LNCAP (cell line): ENCODE measurements around the gene STIP1.

Source experiments
- TF ChIP-seq, protein P1 (sequence below): fragments of 450-650 bp; IDR thresholded peaks from 2 replicates; pipeline ENCODE4 v1.5.1; 2017; ENCODE audit warnings: mild to moderate bottlenecking

The STIP1 gene

DNA sequence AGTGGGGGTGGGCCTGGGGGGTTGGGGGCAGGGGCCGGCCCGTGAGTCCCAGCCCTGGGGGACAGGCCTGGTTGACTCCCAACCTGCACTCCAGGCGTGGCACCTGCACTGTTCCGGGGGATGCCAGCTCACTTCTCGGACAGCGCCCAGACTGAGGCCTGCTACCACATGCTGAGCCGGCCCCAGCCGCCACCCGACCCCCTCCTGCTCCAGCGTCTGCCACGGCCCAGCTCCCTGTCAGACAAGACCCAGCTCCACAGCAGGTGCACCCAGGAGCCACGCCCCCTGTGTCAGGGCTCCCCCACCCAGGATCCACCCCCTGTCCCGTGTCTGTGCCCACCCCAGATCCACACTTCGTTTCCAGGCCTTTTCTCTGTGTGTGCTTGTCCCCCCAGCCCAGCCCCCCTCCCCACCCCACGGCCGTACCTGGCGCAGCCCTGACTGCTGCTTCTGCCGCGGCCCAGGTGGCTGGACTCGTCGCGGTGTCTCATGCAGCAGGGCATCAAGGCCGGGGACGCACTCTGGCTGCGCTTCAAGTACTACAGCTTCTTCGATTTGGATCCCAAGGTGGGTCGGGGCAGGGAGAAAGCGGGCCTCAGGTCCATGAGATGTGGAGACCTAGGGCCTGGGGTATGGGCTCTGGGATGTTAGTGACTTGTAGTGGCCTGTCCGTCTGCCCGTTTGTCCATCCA lies 25.4 kb downstream of the STIP1 start:
- TF ChIP-seq, protein P1, sequence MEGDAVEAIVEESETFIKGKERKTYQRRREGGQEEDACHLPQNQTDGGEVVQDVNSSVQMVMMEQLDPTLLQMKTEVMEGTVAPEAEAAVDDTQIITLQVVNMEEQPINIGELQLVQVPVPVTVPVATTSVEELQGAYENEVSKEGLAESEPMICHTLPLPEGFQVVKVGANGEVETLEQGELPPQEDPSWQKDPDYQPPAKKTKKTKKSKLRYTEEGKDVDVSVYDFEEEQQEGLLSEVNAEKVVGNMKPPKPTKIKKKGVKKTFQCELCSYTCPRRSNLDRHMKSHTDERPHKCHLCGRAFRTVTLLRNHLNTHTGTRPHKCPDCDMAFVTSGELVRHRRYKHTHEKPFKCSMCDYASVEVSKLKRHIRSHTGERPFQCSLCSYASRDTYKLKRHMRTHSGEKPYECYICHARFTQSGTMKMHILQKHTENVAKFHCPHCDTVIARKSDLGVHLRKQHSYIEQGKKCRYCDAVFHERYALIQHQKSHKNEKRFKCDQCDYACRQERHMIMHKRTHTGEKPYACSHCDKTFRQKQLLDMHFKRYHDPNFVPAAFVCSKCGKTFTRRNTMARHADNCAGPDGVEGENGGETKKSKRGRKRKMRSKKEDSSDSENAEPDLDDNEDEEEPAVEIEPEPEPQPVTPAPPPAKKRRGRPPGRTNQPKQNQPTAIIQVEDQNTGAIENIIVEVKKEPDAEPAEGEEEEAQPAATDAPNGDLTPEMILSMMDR: no peak

DNA sequence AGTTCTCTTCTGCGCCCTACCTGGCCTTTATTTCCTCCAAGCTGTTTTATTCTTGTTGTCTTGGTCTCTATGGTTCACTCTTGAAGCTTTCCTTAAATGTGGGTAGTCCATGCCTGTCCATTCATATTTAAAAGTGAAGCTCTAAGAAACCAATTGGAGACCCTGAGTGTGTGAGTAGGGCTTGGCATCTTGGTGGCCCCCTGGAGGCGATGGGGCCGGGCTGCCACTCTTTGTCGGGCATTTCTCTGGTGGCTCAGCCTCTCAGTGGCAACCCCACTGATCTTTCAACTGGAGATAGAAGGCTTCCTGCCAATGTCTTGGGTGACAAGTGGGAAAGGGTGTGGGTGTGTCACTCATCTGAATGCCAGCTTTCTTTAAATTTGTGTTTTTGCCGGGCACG lies 30.9 kb downstream of the STIP1 start:
- TF ChIP-seq, protein P1: no peak

DNA sequence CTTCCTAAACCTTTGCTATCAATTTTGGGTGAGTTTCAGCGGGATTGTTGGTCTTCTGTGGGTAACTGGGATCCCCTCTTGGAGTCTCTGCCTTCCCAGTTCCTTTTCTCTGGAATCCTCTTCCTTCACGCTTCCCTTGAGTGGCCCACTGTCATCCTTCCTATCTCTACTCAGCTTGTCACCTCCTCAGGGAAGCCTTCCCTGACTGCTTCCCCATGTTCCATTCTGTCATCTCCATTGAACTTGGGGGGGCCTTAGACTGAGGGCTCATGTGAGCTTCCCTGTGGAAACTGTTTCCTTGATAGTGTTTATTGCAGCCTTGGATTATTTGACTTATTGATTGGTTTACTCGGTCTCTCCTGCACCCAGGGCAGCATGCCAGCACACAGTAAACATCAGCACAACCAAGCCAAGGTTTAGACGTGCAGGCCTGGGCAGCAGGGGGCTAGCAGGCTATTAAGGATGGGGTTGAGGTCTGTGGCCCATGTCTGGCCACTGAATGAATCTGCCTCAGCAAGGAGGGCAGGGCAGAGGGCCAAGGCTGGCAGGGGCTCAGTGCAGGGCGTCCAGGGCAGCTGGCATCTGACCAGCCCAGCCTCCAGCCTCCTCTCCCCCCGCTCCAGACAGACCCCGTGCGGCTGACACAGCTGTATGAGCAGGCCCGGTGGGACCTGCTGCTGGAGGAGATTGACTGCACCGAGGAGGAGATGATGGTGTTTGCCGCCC lies 32.8 kb downstream of the STIP1 start:
- TF ChIP-seq, protein P1: no peak

DNA sequence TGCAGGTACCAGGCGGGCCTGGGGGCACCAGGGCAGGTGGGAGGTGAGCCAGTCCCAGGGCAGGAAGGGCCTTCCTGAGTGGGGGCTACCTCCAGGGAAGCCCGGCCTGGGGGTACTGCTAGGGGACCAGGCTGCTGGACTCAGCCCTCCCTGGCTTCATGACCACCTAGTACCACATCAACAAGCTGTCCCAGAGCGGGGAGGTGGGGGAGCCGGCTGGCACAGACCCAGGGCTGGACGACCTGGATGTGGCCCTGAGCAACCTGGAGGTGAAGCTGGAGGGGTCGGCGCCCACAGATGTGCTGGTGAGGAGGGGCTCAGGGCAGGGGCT lies 33.3 kb downstream of the STIP1 start:
- TF ChIP-seq, protein P1: no peak

DNA sequence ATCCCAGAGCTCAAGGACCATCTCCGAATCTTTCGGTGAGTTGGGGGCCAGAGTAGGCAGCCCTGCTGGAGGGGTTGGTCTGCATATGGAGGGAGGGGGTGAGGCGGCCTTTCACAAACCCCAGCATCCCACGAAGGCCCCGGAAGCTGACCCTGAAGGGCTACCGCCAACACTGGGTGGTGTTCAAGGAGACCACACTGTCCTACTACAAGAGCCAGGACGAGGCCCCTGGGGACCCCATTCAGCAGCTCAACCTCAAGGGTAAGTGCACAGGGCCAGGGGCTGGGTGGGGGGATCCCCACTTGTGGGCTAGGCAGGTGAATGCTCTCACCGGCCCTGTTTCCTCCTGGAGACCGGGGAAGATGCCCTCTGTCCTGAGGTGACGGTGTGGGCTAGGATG lies 33.8 kb downstream of the STIP1 start:
- TF ChIP-seq, protein P1: no peak

DNA sequence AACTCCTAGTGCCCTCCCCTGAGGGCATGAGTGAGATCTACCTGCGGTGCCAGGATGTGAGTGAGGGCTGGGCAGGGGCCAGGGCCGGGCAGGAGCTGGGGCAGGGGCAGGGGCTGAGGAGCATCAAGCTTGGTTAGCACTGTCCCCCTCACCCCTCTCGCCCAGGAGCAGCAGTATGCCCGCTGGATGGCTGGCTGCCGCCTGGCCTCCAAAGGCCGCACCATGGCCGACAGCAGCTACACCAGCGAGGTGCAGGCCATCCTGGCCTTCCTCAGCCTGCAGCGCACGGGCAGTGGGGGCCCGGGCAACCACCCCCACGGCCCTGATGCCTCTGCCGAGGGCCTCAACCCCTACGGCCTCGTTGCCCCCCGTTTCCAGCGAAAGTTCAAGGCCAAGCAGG lies 34.3 kb downstream of the STIP1 start:
- TF ChIP-seq, protein P1: no peak

DNA sequence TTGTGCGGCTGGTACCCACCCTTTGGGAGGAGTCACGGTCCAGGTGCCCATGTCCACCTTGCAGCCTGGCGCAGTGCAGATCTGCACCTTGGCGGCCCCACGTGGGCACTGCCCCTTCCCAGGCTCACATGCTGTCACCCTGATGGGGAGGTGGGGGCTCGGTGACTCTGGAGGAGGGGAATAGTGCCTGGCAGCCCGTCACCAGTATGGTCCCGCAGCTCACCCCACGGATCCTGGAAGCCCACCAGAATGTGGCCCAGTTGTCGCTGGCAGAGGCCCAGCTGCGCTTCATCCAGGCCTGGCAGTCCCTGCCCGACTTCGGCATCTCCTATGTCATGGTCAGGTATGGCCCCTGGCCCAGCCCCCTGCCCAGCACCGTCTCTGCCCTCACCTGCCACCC lies 34.8 kb downstream of the STIP1 start:
- TF ChIP-seq, protein P1: no peak
